ENCODE measurements around the gene PARD3B.
A peak's percentile ranks its signal among the peaks of the same experiment; 100 is the strongest.

Gene PARD3B

DNA sequence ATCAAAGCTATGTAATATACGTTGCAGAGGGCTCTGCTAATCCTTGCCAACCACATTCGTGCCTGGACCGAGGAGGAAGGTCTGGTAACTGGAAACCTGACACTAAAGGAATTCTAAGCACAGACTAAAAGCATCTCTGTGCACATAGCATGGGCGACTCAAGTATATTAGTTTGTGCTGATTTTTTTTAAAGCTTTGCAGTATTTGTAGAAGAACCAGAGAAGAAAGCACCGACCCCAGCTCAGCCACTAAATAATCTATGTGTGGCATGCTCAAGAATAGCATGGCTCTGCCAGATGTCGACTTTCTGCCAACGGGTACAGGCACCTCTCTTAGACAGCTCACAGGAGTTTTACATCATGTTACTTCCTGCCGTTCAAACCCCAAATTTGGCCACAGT lies 1063.8 kb downstream of the PARD3B start:
- no peak for DNase-seq

DNA sequence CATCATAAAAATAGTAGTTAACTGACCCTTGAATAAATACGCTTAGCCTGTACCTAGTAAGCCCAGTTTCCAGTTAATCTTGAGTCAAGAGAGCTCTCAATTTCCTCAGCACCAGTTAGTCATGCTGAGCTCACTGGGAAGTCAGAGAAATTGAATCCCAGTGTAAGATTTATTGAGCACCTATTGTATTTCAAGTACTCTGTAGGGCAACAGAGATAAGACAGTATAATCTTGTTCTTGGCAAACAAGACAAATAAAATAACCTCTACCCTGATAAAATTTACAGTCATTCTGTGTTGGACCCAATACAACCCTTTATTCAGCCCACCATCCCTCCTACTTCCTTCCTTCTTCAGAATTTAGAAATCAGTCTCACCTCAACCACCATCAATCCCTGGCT lies 1065.2 kb downstream of the PARD3B start:
- peak; percentile 4 for DNase-seq

DNA sequence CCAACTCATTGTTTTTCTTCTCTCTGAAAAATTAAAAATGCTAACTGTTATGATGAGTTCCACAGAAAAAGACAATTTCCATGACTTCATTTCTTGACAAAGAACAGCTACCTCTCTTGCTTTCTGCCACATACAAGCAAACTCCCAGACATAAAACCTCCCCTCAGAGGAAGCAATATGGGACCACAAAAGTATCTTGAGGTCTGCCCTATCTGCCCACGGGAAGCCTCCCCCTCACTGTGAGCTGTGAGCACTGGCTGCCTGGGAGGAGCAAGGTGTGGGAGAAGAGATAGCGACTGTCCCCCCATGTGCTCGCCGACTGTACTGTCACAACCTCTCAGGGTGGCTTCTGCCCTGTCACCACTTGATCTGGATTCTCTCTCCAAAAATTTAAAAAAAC lies 1067.4 kb downstream of the PARD3B start:
- DNase-seq, result no peak

DNA sequence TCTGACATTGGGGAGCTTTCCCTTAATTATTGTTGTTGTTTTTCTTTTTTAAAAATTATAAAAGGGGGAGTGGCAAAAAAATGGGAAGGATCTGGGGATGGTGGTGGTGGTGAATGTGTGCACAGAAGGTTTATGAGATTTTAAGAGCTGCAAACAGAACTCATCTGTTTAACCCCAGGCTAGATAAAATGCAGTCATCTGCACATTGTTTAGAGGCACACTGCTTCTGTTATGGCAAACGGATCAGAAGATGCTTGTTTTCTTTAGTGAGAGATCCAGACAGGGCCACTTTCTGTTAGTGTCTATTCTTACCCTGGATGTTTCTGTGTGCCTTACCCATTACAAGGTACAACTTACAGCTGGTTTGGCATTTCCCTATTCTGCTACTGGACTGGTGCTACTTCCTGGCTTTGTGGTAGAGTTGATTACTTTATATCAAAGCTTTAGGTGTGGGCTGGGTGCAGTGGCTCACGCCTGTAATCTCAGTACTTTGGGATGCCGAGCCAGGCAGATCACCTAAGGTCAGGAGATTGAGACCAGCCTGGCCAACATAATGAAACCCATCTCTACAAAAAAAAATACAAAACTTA lies 1068.8 kb downstream of the PARD3B start:
- DNase-seq, result no peak

DNA sequence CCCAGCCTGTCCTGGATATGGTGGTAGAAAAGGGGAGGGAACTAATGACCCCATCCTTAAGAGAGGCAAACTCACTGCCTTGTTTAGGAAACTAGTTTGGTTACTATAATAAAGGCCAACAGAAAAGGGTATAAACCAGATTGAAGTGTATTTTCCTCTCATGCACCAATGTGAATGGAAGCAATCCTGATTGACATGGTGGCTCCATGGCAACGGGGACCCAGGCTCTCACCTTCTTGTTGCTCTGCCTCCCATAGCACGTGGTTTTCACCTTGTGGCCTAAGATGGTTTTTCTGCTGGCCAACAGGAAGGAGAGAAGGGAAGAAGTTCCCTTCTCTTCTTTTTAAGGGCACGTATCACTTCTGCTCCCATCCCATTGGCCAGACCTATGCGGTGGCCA lies 1069.7 kb downstream of the PARD3B start:
- no peak for DNase-seq

DNA sequence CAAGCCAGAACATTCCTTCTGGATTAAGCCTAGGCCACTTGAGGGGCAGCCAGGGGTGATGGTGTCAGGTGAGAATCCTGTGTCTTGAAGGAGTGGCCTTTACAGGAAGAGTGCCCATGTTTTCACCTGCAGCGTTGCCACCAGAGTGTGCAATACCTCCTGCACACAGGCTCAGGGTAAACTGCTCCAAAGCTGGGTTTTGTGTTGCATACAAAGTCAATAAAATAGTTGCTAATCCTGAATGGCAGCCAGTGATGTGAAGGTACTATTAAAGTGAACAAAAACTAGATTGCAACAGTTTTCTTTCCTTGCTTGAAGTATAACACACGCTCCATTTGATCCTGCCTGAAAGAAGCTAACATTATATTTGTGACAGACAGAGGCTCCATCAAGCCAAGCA lies 1072.6 kb downstream of the PARD3B start:
- no peak for DNase-seq

DNA sequence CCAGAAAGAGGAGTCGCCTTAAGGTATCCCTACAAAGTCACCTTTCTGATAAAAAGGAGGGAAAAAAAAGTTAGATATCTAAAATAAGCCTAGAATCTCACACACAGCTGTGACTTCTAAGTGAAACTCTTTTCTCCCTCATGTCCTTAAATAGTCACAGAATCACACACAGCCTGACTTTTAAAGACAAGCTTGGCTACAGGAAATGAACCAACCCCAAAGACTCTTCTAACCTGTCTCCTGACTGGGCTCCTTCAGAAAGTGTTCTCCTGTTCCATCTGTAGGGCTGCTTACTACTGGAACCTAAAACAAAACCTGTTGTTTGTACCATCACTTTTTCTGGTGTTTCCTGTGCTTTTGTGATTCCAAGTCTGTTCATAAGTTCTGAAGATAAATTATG lies 1074.3 kb downstream of the PARD3B start:
- DNase-seq, result no peak

DNA sequence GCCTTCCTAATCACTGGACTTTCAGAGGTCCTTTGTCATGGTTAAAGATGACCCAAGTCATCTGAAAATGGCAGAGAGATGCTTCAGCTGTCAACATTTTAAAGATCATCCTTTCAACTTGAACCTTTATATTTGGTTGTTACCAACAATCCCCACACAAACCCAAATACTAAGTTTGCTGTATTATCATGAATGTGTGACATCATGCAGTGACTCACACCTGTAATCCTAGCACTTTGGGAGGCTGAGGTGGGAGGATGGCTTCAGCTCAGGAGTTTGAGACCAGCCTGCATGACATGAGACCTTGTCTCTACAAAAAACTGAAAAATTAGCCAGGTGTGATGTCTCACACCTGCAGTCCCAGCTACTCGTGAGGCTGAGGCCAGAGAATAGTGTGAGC lies 1081.8 kb downstream of the PARD3B start:
- no peak for DNase-seq

DNA sequence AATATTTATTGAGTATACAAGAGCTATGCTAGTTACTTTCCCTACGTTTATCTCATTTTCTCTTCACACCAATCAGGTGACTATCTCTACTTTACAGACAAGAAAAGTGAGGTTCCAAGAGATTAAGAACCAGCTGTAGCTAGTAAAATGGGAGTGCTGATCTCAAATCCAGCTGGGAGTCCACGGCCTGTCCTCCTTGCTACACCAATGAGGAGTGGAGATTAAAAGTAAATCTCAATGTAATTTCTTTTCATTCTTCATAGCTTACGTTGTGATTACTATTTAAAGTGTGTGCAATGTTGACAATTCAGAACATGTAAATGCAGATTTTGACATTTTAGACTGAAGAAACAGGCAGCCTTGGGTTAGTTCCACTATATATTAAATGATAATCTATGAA lies 1083.1 kb downstream of the PARD3B start:
- no peak for DNase-seq

DNA sequence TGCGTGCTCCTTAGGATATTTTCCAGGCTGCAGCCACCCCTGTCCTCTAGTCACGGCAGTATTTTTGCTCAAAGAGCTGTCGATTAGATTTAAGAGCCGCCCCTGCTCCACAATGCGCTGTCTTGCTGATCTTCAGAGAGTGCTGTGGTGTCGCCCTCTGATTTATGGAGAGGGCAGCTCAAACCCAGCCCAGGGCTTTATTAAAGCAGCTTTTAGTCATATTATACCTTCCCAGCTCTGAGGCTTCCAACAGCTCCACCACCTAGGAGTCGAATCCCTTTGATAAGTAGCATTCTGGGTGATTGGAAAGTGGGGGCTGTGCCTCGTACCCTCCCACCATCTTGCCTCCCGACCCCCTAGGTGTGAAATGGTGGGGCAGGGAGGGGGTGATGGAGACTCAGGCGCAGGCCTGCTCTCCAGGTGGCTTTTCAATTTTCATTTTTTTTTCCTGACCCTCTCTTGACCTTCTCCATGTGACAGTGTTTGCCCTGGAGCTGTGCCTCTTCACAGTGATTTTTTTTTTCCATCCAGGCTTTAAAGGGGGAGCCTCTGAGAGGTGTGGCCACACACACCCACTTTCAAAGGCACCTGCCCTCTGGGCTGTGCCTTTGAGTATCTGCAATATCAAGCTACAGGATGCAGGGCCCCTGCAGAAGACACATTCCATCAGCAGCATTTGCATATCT lies 1084.0 kb downstream of the PARD3B start:
- DNase-seq, result peak; percentile 4

DNA sequence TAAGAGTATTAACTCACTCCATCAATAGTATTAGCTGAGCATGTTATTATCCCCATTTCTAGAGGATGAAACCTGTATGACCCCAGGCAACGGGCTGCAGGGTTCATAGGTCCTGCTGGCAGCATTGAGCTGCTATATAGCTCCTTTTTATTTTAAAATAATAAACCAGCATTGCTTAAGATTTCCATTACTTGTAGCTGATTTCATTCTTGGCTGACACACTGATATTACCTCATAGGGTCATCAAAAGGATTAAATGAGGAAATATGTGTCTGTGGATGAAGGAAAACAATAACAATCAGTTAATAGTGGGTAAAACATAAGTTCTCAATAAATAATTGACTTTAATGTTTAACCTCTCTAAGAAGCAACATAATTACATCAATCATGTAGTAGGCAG lies 1088.7 kb downstream of the PARD3B start:
- no peak for DNase-seq

DNA sequence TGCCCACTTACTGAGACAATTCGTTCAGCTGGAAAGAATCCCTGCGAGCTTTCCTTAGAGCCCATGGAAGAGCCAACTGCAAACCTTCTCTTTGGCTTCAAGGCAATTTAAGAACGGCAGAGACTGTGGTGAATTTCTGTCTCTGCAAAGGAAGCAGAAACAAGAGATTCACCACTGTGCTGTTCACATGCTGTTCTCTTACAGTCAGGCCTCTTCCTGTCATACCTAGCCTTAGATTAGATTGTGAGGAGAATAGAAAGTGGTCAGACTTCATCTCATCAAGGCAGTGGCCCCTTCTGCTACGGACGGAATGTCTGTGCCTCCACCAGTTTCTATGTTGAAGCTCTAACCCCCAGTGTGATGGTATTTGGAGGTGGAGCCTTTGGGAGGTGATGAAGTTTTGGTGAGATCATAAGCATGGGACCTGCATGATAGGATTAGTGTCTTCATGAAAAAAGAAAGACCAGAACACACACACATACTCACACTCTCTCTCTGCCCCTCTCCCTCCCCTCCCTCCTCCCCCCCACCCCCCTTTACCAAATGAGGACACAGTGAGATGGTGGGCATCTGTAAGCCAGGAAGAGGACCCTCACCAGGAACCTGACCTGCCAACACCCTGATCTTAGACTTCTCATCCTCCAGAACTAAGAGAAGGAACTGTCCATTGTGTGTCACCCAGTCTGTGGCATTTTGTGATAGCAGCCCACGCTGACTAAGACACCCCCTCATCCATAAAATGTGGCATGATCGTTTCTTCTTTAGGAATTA lies 1091.5 kb downstream of the PARD3B start:
- DNase-seq, result no peak

DNA sequence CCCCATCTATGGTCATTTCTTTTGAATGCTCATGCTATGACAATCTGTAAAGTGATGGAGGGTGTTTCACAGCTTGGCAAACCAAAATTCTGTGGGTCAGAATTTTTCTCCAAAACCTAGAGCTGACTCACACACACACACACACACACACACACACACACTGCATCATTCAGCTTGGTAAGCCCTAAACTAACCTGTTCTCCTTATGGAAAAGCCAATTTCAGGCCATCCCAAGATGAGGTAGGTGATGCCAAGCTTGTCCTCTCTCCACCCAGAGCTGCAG lies 1092.0 kb downstream of the PARD3B start:
- no peak for DNase-seq

DNA sequence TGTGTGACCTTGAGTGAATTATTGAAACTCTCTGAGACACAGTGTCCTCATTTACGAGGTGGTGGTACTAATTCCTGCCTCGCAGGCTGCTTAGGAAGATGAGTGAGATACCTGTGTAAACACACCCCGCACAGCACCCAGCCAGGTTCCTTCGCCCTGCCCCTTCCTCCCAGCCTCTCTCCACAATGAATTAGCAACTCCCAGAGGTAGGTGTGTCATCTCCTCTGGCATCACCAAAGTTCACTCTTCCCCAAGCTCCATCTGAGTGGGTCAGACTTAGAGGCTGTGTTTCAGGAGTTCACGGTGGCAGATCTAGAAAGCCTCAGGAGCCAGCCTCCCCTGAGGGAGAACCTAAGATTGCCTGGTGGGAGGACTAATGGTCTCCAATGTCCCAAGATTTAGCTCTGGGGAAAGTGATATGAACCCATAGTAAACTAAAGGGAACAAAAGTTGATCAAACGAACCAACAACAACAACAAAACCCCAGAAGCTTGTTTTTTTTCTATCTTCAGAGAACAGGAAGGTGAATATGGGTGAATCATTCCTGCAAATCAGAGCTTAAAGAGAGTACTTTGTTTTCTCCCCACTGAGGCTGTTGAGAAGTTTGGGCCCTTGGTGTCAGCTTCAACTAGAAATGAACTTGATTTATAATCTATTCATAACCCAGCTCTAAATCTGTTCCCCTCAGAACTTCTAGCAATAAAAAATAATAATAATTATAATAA lies 1092.7 kb downstream of the PARD3B start:
- DNase-seq, result no peak

DNA sequence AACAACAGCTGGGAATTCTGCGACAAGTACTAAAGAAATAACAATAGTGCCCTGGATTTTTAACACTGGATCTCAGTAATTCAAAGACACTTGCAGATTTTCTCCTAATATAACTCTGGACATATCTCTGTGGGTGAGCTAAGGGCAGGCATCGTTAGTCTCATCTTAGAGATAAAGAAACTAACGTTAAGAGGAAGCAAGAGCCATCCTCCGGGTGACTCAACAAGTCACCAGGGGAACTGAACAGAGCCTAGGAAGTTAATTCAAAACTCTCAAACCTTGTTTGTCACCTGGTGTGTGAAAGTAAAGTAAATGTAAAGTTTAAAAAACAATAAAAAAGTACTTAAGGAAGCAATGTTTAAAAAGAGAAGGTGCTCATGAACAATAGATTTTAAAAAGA lies 1095.4 kb downstream of the PARD3B start:
- DNase-seq, result no peak

DNA sequence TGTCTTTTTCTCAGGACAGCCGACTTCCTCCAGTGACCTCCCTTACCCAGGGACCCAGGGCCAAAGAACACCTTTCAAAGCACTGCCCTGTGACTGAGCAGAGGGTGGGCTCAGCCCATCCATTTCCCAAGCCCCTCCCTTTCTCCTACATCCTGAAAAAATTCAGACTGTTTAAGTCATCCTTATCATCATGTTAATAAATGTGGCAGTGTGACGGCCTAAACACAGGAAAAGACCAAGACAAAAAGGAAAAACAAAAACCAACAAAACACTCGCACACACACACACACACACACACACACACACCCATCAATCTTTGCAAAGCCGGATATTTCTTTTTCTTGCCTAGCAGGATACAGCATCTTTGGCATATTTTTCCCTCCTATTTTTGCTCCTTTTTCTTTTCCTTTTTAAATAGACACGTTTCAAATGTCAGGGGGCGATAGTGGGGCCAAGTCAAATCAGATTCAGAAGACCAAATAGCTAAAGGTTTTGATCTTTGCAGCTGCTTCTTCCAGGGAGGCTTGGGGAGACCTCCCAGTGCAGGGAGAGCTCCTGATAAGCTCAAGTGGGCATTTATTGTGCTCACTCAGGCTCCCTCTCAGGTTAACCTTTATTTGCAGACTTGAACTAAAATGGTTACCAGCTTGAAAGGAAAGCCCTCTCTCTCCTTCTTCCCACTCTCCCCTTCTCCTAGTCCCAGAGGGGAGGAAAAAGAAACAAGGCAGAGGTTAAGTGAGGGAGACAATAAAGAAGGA lies 1097.5 kb downstream of the PARD3B start:
- DNase-seq, result no peak

DNA sequence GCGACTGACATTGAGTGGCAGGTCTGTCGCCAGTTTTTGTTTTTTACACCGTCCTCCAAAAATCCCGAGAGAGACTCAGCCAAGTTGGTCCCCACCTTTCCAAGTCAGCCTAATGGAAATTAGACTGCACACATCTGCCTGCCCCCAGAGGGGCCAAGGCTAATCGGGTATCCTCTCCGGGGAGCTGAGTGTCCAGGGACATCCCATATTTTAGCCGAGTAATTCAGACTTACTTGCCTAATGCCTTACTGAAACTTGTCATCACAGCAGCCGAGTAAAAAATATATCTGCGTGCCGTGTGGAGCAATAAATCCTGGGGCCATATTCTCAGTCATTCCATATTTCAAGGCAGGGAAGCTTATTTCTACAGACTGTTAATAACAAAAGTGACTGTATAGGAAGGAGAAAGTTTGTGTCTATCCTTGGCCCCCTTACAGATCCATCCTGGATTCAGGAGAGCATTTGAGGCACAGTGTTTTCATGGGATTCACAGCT lies 1098.2 kb downstream of the PARD3B start:
- no peak for DNase-seq

DNA sequence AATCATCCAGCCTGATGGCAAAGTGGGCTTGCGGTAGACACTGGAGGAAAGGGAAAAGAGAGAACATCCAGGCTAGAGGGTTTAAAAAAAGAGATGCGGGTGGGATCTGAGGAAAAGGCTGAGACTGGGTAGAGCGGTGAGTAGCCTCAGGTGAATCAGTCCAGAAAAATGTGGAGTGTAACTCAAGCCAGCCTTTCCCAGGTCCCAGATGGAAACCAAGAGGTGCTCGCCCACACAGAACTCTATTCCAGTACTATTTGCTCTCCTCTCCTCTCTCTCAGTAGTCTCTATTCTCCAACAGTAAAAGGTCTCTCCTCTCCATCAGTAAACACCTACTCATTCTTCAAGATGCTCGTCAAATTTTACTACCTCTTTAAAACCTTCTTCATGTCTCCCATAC lies 1098.7 kb downstream of the PARD3B start:
- DNase-seq, result no peak

DNA sequence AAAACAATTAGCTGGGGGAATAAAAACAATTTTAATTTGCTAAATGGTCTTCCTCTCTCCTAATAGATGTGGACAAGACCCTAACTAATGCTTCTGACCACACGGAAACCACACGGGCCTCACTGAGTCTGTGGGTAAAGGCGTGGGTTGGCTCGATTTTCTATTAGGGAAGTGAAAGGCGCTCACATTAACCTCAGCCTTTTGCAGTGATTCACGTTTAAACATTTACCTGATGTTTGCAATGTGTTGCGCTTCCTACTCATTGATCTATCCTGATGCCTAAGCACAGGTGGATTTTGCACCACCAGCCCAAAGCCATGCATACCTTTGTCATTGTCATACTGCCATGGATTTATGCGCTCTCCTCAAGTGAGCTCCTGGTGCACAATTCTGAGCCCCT lies 1101.4 kb downstream of the PARD3B start:
- DNase-seq, result no peak

DNA sequence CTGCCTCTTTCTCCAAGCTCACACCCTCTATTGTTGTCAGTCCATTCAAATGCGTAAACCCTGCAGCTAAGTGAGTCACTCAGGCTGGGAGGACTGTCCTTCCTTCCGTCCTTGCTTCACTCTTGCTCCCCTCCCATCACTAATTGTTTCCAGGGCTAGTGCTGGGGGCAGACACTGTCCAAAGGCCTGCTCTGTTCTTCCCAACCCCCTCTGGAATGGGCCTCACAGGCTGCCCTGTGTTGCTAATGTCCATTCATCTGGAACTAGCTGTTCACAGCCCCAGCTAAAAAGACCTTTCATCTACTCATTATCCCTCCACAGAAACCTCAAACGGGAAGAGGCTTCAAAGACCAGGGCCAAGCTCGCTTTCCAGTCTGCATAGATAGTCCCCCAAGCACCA lies 1105.2 kb downstream of the PARD3B start:
- no peak for DNase-seq

DNA sequence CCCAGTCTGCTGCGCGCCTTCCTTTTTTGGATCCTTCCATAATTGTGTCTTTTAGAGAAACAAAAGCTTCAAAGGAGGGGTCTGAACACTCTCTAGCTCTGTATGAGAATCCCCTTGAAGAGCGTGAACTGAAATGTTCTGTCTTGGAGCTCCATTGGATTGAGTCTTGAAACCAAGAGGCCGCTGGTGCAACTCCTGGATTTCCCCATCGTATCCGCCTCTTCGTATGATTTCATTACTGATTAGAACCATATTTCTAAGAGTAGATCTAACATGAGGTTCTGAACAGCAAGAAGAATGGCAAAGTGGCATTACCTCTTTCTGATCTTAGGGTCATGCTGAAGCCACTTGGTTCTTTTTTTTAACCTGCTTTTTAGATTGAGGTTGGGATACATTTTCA lies 1105.7 kb downstream of the PARD3B start:
- DNase-seq, result no peak

DNA sequence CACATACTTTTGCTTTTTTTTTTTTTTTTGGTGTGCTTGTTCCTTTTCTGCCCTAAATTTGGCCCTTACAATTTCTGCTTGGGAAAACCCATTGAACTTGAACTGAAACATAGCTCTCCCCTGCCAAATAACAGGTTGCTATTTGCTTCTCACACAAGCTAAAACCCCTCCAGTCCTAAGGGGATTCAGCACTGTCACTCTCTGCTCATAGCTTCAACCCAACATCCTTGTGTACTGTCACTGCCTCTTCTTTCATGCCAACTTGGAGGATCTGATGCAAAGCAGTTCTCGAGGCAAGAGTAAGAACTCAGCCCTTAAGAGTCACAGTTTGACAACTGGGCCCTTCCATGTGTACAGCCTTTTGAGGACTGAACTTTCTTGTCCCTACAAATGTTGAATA lies 1106.4 kb downstream of the PARD3B start:
- no peak for DNase-seq

Data from NCI-H526 treated with DMSO at 0.1 percent for 48 hours (cell line).